ENCODE measurements around the gene IMPDH1.

Gene IMPDH1

DNA sequence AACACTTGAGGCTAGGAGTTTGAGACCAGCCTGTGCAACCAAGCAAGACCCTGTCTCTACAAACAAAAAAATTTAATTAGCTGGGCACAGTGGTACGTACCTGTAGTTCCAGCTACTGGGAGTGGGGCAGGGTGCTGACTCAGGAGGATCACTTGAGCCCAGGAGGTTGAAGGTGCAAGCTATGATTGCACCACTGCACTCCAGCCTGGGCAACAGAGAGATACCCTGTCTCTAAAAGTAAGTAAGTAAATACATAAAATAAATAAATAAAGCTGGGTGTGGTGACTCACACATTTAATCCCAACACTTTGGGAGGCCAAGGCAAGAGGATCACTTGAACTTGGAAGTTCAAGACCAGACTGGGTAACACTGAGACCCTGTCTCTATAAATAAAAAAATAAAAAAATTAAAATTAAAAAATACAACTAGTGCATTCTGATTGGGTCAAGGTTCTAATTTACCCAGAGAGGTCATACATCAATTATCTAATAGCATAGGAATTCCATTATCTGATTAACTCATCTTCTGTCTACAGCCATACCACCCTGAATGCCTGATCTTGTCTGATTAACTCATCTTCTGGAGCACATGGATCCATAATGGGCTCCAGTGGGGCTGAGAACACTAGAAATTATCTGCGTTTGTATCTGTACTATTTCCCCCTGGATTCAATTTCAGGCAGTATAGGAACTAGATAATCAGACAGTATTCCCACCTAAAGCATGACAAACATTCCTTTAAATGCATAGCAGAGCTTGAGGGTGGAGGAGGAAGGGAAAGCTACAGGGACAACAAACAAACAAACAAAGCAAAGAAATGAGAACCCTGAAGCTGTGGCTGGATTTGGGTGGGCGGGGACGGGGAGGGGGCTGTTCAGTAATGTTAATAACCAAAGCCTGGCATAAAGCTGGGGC is 24.9 kb upstream of the IMPDH1 start:
- DNase-seq (ENCODE audit: low read depth) = no peak

DNA sequence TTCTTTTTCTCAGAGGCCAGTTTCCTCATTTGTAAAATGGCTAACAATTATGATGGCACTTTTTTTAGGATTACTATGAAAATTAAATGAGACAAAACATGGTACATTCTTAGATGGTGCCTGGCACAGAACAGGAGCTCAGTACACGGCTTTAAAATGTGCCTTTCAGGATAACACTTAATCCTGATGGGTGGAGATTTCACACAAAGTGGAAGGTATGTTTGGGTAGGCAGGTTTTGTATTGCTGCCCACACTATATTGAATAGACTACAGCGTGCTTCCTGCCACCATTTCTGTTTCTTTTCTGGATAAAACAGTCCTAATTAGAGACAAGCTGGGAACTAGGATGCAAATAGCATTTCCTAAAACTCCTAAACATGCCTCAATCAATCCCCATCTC is 22.0 kb upstream of the IMPDH1 start:
- no peak for DNase-seq (ENCODE audit: low read depth)

DNA sequence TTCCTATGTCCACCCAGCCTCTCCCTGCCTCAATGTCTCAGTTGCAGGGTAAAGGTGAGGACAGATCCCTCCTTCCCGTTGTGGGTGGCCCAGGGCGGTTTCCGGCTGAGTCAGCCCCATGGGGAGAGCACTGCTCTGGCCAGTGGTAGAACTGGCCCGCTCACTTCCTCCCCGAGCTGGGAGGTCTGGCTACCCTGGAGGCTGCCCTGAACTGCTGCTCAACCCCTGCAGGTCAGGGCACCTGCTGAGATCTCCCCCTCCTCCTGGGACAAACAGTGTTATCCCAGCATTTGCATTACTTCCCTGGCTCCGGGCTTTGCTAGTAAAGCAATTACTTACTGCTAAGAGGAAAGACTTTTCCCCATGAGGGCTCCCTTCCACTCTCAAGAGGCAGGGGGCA is 21.4 kb upstream of the IMPDH1 start:
- no peak for DNase-seq (ENCODE audit: low read depth)

DNA sequence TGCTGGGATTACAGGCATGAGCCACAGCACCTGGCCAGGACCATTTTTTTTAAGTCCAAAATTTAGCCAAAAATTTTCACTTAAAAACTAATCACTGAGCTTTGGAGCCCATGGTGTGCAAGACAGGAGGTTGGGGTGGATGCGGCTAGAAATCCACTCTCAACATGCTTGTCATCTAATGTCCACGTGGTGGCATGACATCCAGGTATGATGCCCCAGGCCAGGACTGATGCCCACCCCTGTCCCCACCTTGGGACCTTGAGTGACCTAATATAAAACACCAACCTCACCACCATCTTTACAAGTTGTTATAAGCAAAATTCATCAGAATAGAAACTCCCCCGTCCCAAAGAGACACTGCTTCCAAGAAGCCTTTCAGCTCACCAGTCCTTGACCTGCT is 20.4 kb upstream of the IMPDH1 start:
- no peak for DNase-seq (ENCODE audit: low read depth)

DNA sequence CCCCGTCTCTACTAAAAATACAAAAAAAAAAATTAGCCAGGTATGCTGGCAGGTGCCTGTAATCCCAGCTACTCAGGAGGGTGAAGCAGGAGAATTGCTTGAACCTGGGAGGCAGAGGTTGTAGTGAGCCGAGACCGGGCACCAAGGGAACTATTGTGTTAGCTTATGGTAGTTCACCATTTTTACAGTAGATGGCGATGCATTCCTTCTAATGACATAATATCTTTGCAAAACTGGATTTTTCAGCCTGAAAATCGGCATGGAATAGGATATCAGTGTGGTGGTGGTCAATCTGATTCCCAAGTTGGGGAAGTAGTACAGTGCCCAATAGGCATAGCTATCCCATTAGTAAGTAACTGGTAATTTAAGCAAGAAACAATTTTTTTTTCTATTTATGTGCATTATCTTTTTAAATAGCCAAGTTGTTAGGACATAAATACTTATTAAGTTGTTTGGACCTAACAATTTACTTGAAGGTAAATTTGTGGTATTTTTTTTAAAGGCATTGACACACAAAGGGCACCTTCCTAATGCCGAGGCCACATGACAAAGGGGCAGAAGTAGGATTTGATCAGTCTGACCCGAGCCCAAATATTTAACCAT is 17.6 kb upstream of the IMPDH1 start:
- no peak for DNase-seq (ENCODE audit: low read depth)

DNA sequence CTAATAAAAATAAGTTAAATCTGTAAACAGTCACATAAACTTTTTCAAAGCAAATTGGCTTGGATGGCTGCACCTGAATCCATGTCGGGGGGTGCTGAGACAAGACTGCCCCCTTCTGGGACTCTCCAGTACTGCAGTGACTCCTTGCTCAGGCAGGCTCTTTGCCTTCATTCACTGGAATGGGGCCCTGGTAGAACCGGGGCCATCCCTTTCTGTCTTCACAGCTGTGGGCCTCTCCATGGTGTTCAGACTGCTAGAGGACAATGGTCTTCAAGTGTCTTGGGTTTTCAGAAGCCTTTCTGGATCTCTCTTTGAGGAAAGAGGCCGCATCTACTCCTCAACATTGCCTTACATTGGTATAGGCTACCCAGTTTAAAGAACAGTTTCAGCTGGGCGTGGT is 16.1 kb upstream of the IMPDH1 start:
- DNase-seq (ENCODE audit: low read depth) = no peak

DNA sequence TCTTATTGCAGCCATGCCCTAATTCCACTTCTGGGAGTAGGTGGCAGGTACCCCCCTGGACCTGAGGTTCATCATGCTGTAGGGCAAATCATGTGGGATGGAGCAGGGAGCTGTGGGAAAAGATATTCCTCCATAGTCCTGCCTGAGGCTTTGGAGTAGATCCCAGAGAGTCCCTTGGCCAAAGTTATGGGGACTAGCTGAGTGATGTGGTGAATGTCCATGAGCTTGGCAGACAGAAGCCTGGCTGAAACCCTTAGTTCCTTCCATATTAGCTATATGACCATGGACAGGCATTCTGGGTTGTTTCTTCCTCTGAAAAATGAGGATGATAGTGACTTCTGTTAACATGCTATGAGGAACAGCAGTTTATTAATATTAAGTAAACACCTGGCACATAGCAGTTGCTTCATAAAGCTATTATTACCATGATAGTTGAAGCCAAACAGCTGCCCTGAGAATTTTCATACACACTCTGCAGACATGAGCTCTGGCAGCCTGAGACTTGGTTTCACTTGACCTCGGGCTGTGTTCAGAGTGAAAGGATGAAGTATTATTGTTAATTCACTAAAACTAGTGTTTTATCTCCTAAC is 15.0 kb upstream of the IMPDH1 start:
- no peak for DNase-seq (ENCODE audit: low read depth)

DNA sequence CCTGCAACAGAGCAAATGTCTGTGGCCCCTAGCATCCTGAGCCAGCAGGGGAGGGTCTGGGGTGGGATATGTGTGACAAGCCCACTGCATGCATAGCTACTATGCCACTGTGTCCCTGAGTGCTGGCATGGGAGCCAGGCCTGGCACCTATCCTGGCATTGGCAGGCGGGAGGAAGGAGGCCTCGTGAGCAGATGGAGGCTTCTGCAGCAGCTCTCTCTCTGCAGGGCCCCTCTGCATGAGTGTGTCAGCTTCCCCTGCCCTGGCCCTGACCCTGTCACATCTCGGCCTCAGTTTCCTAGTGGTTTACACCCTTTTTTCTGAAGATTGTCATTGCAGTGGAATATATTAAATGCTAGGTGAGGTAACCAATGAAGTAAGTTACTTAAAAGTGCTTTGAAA is 13.1 kb upstream of the IMPDH1 start:
- DNase-seq (ENCODE audit: low read depth) = no peak

DNA sequence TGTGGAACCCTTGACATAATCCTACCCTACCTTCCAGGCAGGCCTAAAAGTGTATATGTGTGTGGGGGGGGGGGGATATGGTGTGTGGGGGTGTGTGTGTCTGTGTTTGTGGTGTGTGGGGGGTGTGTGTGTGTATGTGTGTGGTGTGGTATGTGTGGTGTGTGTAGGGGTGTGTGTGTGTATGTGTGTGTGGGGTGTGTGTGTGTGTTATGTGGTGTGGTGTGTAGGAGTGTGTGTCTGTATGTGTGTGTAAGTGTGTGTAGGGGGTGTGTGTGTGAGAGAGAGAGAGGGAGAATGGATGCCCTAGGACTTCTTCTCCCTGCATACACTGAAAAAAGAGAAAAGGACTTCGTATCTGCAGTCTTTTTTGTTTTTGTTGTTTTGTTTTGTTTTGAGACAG is 12.3 kb upstream of the IMPDH1 start:
- DNase-seq (ENCODE audit: low read depth) = no peak

DNA sequence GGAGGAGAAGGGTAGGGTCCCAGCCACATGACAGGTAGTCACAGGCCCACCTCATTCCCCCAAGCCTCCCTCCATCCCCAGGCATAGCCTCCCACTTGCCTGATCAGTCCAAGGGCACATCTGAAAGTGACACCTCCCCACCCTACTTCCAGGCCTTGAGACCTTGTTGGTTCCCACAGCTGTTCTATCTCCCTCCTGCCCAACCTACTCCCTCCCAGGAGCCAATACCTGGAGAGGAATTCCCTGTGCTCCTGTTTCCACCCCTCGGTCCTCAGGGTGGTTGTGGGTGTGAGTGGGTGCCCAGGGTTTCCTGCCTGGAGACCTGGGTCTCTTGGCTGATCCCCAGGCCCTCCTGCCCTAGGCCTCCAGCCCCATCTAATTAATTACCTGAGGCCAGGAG is 11.6 kb upstream of the IMPDH1 start:
- no peak for DNase-seq (ENCODE audit: low read depth)

DNA sequence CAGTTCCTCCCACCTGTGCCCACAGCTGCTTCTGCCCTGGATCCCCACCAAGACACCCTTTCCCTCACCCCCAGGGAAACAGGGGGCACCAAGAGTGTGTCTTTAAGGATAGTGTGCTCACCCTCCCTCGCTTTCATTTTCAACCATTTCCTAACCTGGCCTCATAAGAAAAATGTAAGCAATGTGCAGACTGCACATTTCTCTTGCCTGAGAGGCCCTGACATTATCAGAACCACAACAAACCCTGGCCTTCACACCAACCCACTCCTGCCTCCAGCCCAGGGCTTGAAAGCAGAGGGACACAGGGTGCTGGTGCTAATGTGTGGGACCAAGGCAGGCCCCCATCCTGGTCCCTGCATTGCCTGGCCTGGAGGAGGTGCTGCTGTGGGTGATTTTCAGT is 11.0 kb upstream of the IMPDH1 start:
- DNase-seq (ENCODE audit: low read depth) = no peak

DNA sequence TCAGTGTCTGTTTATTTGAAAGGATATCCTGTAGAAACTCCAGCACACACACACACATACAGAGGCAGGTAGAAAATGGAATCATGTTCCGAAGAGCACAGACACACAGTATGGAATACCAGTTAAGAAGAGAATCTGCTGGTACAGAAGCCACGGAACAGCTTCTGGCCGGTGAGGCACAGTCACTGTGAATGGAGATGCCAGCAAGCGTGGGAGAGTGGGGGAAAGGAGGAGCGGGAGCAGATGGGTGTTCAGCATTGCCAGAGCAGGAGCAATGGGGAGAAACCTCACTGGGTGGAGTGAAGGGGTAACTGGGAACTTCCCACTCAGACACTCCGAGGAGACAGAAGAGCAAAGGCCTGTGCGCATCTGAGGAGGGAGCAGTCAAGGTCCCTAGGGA is 9.5 kb upstream of the IMPDH1 start:
- no peak for DNase-seq (ENCODE audit: low read depth)

DNA sequence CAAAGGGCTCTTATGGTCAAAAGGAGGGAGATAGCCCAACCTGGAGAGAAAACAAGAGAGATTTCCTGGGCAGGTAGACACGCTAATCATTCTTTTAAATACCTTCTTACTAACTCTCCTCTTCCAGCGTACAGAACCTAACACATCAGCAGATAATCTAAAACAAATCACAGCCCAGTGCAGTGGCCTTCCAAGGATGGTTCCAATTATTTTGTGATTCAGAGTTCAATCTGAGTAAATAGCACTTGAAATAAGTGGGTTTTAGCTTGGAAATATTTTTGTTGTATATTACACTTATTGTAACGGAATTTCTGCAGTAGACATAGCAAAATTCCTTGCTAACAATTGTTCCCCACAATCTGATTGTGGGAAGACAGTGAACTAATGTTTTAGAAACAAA is 7.3 kb upstream of the IMPDH1 start:
- no peak for DNase-seq (ENCODE audit: low read depth)

DNA sequence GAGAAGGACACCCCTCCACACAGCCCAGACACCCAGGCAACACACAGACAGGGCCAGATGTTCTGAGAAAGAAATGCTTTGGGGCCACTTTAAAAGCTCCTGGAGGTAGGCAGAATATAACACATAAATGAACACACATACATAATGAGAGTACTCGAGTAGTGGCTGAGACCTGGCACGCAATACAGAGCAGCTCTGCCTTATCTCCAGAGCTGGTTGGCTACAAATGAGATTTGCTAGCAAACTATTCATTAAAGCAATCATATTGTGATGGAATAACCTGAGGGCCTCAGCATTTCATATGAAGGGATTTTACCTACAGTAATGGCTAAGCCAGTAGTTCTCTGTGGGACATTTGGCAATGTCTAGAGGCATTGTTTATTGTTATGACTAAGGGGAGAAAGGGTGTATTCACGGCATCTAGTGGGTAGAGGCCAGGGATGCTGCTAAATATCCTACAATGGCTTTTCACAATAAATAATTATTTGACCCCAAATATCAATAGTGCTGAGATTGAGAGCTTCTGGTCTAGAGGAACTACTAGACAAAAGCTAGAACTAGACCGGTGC is 5.5 kb upstream of the IMPDH1 start:
- DNase-seq (ENCODE audit: low read depth) = no peak

DNA sequence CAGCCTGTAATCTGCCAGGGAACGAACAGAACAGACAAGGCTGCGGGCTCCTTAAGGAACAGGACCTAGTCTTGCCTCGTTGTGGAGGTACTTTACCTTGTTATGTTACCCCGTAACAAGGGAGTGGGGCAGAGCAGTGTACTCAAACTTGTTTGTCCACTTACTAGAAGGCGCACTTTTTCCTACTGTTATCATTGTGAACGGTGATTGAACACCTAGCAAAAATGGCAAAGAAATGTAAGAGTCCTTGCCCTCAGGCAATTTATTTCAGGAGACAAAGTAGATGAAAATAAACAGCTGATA is 620 bp upstream of the IMPDH1 start:
- no peak for DNase-seq (ENCODE audit: low read depth)

DNA sequence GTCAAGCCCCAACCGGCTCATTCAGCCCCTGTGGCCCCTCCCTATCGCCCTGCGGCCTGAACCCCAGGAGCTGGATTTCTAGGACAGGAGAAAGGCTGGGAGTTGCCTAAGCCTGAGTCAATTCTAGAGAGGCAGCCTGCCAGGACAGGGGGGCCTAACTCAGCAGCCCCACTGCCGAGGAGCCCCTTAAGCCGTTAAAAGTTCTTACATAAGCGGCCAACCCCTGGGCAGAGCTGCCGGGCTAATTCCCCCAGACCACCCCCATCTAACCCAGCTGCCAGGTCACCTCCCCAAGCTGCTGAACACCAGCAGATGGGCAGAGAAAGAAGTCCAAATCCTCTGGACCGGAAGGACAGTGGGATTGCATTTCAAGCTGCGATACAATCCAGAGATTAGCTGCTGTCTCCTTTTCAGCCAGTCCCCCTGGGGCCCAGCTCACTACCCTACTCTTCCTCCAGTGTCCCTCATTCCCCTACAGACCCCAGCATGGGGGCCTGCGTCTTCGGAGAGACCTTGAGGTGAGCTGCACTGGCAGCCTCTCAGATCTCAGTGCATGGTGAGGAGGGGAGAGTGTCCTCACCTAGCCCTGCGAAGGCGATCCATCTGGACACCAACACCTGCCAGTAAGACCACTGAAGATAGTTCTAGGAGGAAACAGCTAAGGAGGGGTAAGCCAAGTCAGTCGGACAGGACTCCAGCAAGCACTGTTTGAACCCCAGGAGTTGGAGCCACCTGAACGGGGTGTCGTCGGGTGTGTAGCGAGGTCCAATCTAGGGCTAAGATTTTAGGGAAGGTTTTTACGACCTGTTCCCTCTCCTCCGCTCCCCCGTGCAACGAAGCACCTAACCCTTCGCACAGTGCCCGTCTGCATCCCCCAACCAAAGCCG is 830 bp downstream of the IMPDH1 start:
- no peak for DNase-seq (ENCODE audit: low read depth)

DNA sequence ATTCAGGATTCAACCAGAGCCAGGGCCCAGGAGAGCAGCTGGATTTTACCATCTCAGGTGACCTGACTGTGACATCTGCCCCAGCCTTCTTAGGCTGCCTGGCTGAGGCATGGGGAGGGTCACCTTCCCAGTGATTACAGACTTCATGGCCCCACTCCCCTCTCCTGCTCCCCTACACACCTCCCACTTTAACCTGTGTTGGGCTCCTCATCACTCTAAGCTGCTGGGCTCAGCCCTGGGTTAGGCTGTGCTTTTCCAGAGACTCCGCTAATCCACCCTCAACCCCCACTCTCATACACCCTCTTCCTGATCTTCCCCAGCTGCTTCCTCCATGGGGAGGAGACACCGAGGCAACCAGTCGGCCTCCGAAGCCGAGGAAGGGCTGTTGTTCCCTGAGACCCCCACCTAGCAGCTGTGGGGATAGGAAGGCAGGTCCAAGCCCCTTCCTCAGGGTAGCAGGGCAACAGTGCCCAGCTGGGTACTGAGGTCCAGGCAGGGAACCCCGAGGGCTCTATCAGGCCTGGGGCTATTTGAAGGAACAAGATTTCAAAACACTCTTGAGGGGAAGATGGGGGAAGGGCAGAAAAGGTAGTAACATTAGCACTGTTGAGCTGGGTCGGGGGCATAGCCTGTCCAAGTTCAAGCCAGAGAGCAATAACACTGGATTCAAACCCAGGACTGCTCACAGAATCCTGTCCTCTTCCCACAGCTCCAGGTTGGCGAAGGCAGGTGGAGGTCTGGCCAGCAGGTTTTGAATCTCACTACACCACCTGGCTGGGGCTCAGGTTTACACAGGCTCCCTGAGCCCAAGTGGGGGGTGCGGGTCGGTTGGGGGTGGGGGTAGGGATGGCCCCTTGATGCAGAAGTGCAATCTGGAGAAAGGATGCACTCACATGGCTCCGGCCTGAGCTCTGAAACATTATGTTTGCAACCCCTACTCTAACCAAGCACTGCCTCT is 1.8 kb downstream of the IMPDH1 start:
- no peak for DNase-seq (ENCODE audit: low read depth)

DNA sequence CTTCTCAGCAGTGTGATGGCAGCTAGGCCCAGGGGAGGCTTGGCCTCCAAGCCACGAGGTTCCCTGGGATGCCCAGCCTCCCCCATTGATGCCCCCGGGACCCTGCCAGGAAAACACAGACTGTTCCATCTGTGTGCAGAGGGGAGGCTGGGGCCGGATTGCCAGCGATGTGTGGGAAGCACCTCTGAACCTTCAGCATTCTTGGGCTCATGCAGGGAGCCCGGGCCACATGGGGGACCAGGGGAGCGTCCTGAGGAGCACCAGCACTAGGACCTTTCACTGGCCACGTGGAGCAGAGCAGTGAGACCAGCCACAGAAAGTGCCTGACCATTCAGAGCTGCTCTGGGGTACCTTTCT is 2.6 kb downstream of the IMPDH1 start:
- DNase-seq (ENCODE audit: low read depth) = no peak

DNA sequence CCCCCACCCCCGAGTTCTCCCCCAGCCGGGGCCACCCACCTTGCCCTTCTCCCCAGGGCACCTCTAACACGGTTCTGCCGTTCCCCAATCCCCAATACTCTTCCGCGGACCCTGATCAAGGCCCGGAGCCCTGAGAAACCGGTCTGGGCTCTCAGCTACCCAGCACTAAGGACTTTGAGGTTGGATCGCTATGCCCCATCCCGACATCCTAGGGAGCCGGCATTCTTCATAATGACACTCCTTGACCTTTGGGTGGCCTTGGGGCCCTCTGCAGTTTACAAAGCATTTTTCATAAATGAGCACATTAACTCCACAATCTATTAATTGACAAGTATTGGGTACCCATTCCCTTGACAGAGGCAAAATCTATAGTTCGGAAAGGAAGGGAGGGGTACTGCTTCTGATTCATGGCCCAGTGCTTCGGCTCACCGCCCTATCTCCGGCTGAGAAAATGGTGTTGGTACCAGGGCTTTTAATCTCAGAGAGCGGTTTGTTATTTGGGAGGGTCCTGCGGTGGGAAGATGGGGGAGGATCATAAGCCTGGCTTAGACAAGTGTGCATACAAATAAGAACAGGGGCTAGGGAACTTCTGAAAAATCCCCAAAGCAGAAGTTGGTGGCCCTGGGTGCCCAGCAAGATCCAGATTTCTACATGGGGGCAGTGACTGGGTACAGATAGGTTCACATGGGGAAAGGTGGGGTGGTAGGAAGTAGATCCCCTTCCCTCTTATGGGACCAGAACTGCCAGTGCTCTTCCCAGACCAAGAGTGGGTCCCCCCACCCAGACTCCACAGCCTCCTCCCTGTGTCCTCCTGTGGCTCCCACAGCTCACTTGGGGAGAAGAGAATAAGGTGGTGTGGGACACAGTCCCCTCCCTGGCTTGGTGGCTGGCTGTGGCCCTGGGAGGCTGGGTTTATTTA is 3.2 kb downstream of the IMPDH1 start:
- no peak for DNase-seq (ENCODE audit: low read depth)
